GM19035 (cell line): ENCODE measurements around the gene KCNV2.

ENCODE experiments used
- ATAC-seq: cut with Tn5 transposase; IDR thresholded peaks from one replicate; pipeline ENCODE4 v1.9.1; 2021; ENCODE audit not compliant: unreplicated experiment

Gene KCNV2

GRCh38 chr9:2758162-2758897, 41.0 kb downstream of the KCNV2 start:
- no peak for ATAC-seq

GRCh38 chr9:2758898-2759510, 41.7 kb downstream of the KCNV2 start:
- ATAC-seq = no peak

- no peak for ATAC-seq
Observed at GRCh38 chr9:2761424-2761823, 44.1 kb downstream of the KCNV2 start.

- no peak for ATAC-seq
Observed at GRCh38 chr9:2764353-2764752, 47.0 kb downstream of the KCNV2 start.

- ATAC-seq = no peak
Observed at GRCh38 chr9:2765250-2765880, 48.1 kb downstream of the KCNV2 start.

- no peak for ATAC-seq
Observed at GRCh38 chr9:2767800-2768677, 50.7 kb downstream of the KCNV2 start.

GRCh38 chr9:2771087-2771486, 53.8 kb downstream of the KCNV2 start:
- ATAC-seq = no peak

- ATAC-seq = no peak
Observed at GRCh38 chr9:2771661-2772060, 54.4 kb downstream of the KCNV2 start.

GRCh38 chr9:2777454-2777853, 60.1 kb downstream of the KCNV2 start:
- no peak for ATAC-seq

GRCh38 chr9:2778816-2779215, 61.5 kb downstream of the KCNV2 start:
- ATAC-seq = no peak
